ENCODE measurements around the gene TECPR2. TPM values are rescaled to one million over a fixed set of nuclear protein-coding genes. Genes with fewer than 3 reads are reported as not detected.

TECPR2 gene
- total RNA-seq, 1 experiment from 2014 or later = 21.3 TPM

GRCh38 chr14:102502571-102502970, 139.8 kb downstream of the TECPR2 start:
- Mint-ChIP-seq H3K4me3 (no peak overlapping the region), H3K4me1 (no peaks in the 10 kb centered on the region), H3K9me3 (no peaks in the 10 kb centered on the region), H3K27ac (no peak overlapping the region), H3K27me3 (ENCODE audit: low read depth) (no peaks in the 10 kb centered on the region), H3K36me3 (no peaks in the 10 kb centered on the region)
- TF ChIP-seq TEAD1 (CRISPR knock-in tag; IDR thresholded peaks at IDR 0.05) (no peak), ATF6 (CRISPR knock-in tag; IDR thresholded peaks at IDR 0.05) (no peak), TCF7 (CRISPR knock-in tag; IDR thresholded peaks at IDR 0.05; ENCODE audit: low read depth) (no peak), CREB1 (CRISPR knock-in tag; IDR thresholded peaks at IDR 0.05) (no peak), GRHL2 (CRISPR knock-in tag; IDR thresholded peaks at IDR 0.05; ENCODE audit: insufficient replicate concordance, severe bottlenecking) (no peak), NR2C2 (CRISPR knock-in tag; IDR thresholded peaks at IDR 0.05) (no peak), KAT7 (CRISPR knock-in tag; IDR thresholded peaks at IDR 0.05; ENCODE audit: borderline replicate concordance) (no peak), FOXP4 (CRISPR knock-in tag; IDR thresholded peaks at IDR 0.05) (no peak), SMAD3 (CRISPR knock-in tag; IDR thresholded peaks at IDR 0.05; ENCODE audit: borderline replicate concordance) (no peak), ATF1 (CRISPR knock-in tag; IDR thresholded peaks at IDR 0.05) (no peak), JAZF1 (CRISPR knock-in tag; IDR thresholded peaks at IDR 0.05) (no peak), PRDM15 (CRISPR knock-in tag; IDR thresholded peaks at IDR 0.05) (no peak), OVOL2 (CRISPR knock-in tag; IDR thresholded peaks at IDR 0.05; ENCODE audit: borderline replicate concordance) (no peak), ATF2 (CRISPR knock-in tag; IDR thresholded peaks at IDR 0.05; ENCODE audit: borderline replicate concordance, low read depth) (no peak), PREB (CRISPR knock-in tag; IDR thresholded peaks at IDR 0.05; ENCODE audit: borderline replicate concordance) (no peak)
- ATAC-seq = no peak
- ChIA-PET CTCF (interaction anchor here (1.6 kb wide), 1 partner anchor 8 kb away, joined by 5 read pairs; no protein-coding TSS in a partner anchor), POLR2A (interaction anchor here (0.6 kb wide), 1 partner anchor 34 kb away, joined by 3 read pairs; no protein-coding TSS in a partner anchor)
- DNase-seq (ENCODE audit: low spot score) = no peak
